ENCODE measurements around the gene P2RX1.

Gene P2RX1

GRCh38 chr17:3947318-3947810 lies 31.1 kb upstream of the P2RX1 start:
- H3K79me1 ChIP-seq (ENCODE audit: low read depth, low read length), result no peaks in the 10 kb centered on the region
- H4K91ac ChIP-seq (ENCODE audit: low read depth, low read length, poor library complexity), result peak overlapping the region; percentile 65
- H2AFZ ChIP-seq (ENCODE audit: low read length), result no peak overlapping the region
- no peak overlapping the region for H2BK15ac ChIP-seq (ENCODE audit: low read length)
- peak overlapping the region; percentile 37 for H3K23ac ChIP-seq (ENCODE audit: low read depth, low read length, poor library complexity)
- H2AK5ac ChIP-seq (ENCODE audit: low read depth, low read length), result peak overlapping the region; percentile 81
- H3K4me3 ChIP-seq (ENCODE audit: low read length in 2 of 2), result no peak overlapping the region
- no CpG with 5 or more reads among the region's 43 CpGs for WGBS, 2 donors (ENCODE audit: extremely low coverage in 2 of 2, insufficient read length in 2 of 2, insufficient replicate concordance in 1 of 2)
- DNase-seq (ENCODE audit: low spot score), result no peak
- H3K9me3 ChIP-seq (replicated peaks in 1 of 2; ENCODE audit: control insufficient read depth in 2 of 2, insufficient read depth in 1 of 2, low read depth in 1 of 2, low read length in 2 of 2), result no peaks in the 10 kb centered on the region
- peak overlapping the region; percentile 75 for H2BK12ac ChIP-seq (ENCODE audit: low read length)
- H3K4me1 ChIP-seq (ENCODE audit: control insufficient read depth in 2 of 2, insufficient read depth in 1 of 2, low read depth in 1 of 2, low read length in 2 of 2), result peaks cover 0 to 10% of the 10 kb centered on the region in 2 donors
- H3K4me2 ChIP-seq (ENCODE audit: insufficient read depth, low read length, poor library complexity, severe bottlenecking), result no peak overlapping the region
- peaks cover 0 to 31% (median 5%) of the 10 kb centered on the region in 3 experiments for H3K27me3 ChIP-seq (ENCODE audit: control insufficient read depth in 3 of 3, insufficient read depth in 3 of 3, low read depth in 1 of 3, low read length in 3 of 3)
- H2BK120ac ChIP-seq (ENCODE audit: low read depth, low read length), result no peak overlapping the region
- no peak overlapping the region for H3K9ac ChIP-seq (ENCODE audit: low read depth, low read length, poor library complexity)
- H4K8ac ChIP-seq (ENCODE audit: low read depth, low read length), result no peak overlapping the region
- no peak overlapping the region for H3K27ac ChIP-seq (replicated peaks; ENCODE audit: low read length)
- H3K36me3 ChIP-seq (replicated peaks in 1 of 2; ENCODE audit: control insufficient read depth in 2 of 2, insufficient read depth in 2 of 2, low read length in 2 of 2), result no peaks in the 10 kb centered on the region
- H3K14ac ChIP-seq (ENCODE audit: low read length), result no peak overlapping the region
- H3K4ac ChIP-seq (ENCODE audit: low read length), result no peak overlapping the region
- H3K18ac ChIP-seq (ENCODE audit: low read length), result peak overlapping the region; percentile 35
- H2BK5ac ChIP-seq (ENCODE audit: low read length), result no peak overlapping the region

DNA sequence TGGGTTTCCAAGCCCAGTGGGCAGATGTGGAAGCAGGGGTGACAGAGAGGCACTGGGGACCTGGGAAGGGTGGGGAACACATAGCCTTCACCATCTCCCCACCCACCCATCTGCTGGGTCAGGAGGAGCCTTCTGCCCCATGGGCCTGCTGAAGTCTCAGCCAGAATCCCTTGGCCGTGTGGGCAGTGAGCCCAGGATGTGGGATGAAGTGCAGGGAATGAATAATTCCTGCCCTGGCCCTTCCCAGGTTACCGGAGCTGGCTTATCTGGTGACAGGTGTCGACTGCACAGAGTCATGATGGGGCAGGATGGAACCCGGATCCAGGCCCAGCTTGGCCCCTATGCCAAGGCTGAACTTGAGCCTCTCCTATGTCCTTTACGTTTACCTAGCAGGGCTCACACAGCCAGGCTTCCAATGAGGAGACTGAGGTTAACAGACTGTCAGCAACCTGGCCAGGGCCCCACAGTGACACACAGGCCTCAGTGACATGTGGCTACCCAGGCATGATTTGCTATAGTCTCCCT lies 30.5 kb upstream of the P2RX1 start:
- no peaks in the 10 kb centered on the region for H3K79me1 ChIP-seq (ENCODE audit: low read depth, low read length)
- no peaks in the 10 kb centered on the region for H3K36me3 ChIP-seq (replicated peaks in 1 of 2; ENCODE audit: control insufficient read depth in 2 of 2, insufficient read depth in 2 of 2, low read length in 2 of 2)
- no peak overlapping the region for H3K23ac ChIP-seq (ENCODE audit: low read depth, low read length, poor library complexity)
- no peak overlapping the region for H3K27ac ChIP-seq (replicated peaks; ENCODE audit: low read length)
- H2BK15ac ChIP-seq (ENCODE audit: low read length), result no peak overlapping the region
- H3K4me1 ChIP-seq (ENCODE audit: control insufficient read depth in 2 of 2, insufficient read depth in 1 of 2, low read depth in 1 of 2, low read length in 2 of 2), result peaks cover 0 to 10% of the 10 kb centered on the region in 2 donors
- H3K18ac ChIP-seq (ENCODE audit: low read length), result peak overlapping the region; percentile 11
- DNase-seq (ENCODE audit: low spot score), result no peak
- WGBS, 2 donors (ENCODE audit: extremely low coverage in 2 of 2, insufficient read length in 2 of 2, insufficient replicate concordance in 1 of 2), result no CpG with 5 or more reads among the region's 5 CpGs
- H2BK5ac ChIP-seq (ENCODE audit: low read length), result no peak overlapping the region
- peak overlapping the region; percentile 43 for H4K8ac ChIP-seq (ENCODE audit: low read depth, low read length)
- no peak overlapping the region for H2BK120ac ChIP-seq (ENCODE audit: low read depth, low read length)
- H2AK5ac ChIP-seq (ENCODE audit: low read depth, low read length), result peak overlapping the region; percentile 81
- H2BK12ac ChIP-seq (ENCODE audit: low read length), result no peak overlapping the region
- H3K9ac ChIP-seq (ENCODE audit: low read depth, low read length, poor library complexity), result no peak overlapping the region
- H3K4me2 ChIP-seq (ENCODE audit: insufficient read depth, low read length, poor library complexity, severe bottlenecking), result no peak overlapping the region
- no peak overlapping the region for H3K4me3 ChIP-seq (ENCODE audit: low read length in 2 of 2)
- no peak overlapping the region for H2AFZ ChIP-seq (ENCODE audit: low read length)
- H3K9me3 ChIP-seq (replicated peaks in 1 of 2; ENCODE audit: control insufficient read depth in 2 of 2, insufficient read depth in 1 of 2, low read depth in 1 of 2, low read length in 2 of 2), result no peaks in the 10 kb centered on the region
- peaks cover 0 to 34% (median 5%) of the 10 kb centered on the region in 3 experiments for H3K27me3 ChIP-seq (ENCODE audit: control insufficient read depth in 3 of 3, insufficient read depth in 3 of 3, low read depth in 1 of 3, low read length in 3 of 3)
- H3K14ac ChIP-seq (ENCODE audit: low read length), result no peak overlapping the region
- no peak overlapping the region for H3K4ac ChIP-seq (ENCODE audit: low read length)
- H4K91ac ChIP-seq (ENCODE audit: low read depth, low read length, poor library complexity), result no peak overlapping the region

GRCh38 chr17:3944485-3945388 lies 28.5 kb upstream of the P2RX1 start:
- Histone ChIP-seq H3K23ac (ENCODE audit: low read depth, low read length, poor library complexity) (peak overlapping the region; percentile 52), H3K79me1 (ENCODE audit: low read depth, low read length) (no peaks in the 10 kb centered on the region), H3K9ac (ENCODE audit: low read depth, low read length, poor library complexity) (peak overlapping the region; percentile 78), H3K4me1 (ENCODE audit: control insufficient read depth in 2 of 2, insufficient read depth in 1 of 2, low read depth in 1 of 2, low read length in 2 of 2) (peaks cover 0 to 10% of the 10 kb centered on the region in 2 donors), H3K36me3 (replicated peaks in 1 of 2; ENCODE audit: control insufficient read depth in 2 of 2, insufficient read depth in 2 of 2, low read length in 2 of 2) (no peaks in the 10 kb centered on the region), H3K14ac (ENCODE audit: low read length) (peak overlapping the region; percentile 79), H3K27ac (replicated peaks; ENCODE audit: low read length) (no peak overlapping the region), H3K18ac (ENCODE audit: low read length) (peak overlapping the region; percentile 98), H2BK5ac (ENCODE audit: low read length) (no peak overlapping the region), H3K4ac (ENCODE audit: low read length) (peak overlapping the region; percentile 80), H4K8ac (ENCODE audit: low read depth, low read length) (no peak overlapping the region), H3K27me3 (ENCODE audit: control insufficient read depth in 3 of 3, insufficient read depth in 3 of 3, low read depth in 1 of 3, low read length in 3 of 3) (peaks cover 0 to 34% (median 5%) of the 10 kb centered on the region in 3 experiments), H3K4me2 (ENCODE audit: insufficient read depth, low read length, poor library complexity, severe bottlenecking) (peak overlapping the region; percentile 81), H2AK5ac (ENCODE audit: low read depth, low read length) (peak overlapping the region; percentile 48), H2AFZ (ENCODE audit: low read length) (peak overlapping the region; percentile 74), H2BK12ac (ENCODE audit: low read length) (peak overlapping the region; percentile 78), H4K91ac (ENCODE audit: low read depth, low read length, poor library complexity) (no peak overlapping the region), H2BK120ac (ENCODE audit: low read depth, low read length) (no peak overlapping the region), H3K9me3 (replicated peaks in 1 of 2; ENCODE audit: control insufficient read depth in 2 of 2, insufficient read depth in 1 of 2, low read depth in 1 of 2, low read length in 2 of 2) (no peaks in the 10 kb centered on the region), H2BK15ac (ENCODE audit: low read length) (peak overlapping the region; percentile 86), H3K4me3 (ENCODE audit: low read length in 2 of 2) (peak overlapping the region in 1 of 2 donors; percentile 85)
- peak; percentile 82 for DNase-seq (ENCODE audit: low spot score)
- no CpG with 5 or more reads among the region's 68 CpGs for WGBS, 2 donors (ENCODE audit: extremely low coverage in 2 of 2, insufficient read length in 2 of 2, insufficient replicate concordance in 1 of 2)

Measured in neuronal stem cell (in vitro differentiated cells).